ENCODE data around the gene GPR34. TPM values are rescaled to one million over a fixed set of nuclear protein-coding genes. Genes with fewer than 3 reads are reported as not detected.
A peak's percentile ranks its signal among the peaks of the same experiment; 100 is the strongest.
"Not testable (repeated sequence)": the region's sequence is repeated elsewhere in the genome, so short reads cannot be mapped to it uniquely, and the experiment has no call there.

Gene GPR34, protein sequence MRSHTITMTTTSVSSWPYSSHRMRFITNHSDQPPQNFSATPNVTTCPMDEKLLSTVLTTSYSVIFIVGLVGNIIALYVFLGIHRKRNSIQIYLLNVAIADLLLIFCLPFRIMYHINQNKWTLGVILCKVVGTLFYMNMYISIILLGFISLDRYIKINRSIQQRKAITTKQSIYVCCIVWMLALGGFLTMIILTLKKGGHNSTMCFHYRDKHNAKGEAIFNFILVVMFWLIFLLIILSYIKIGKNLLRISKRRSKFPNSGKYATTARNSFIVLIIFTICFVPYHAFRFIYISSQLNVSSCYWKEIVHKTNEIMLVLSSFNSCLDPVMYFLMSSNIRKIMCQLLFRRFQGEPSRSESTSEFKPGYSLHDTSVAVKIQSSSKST
- 1 to 10 TPM; 4.5 to 9.0 TPM for total RNA-seq
- 1 to 10 TPM; 1.7 to 4.1 TPM for polyA plus RNA-seq

DNA sequence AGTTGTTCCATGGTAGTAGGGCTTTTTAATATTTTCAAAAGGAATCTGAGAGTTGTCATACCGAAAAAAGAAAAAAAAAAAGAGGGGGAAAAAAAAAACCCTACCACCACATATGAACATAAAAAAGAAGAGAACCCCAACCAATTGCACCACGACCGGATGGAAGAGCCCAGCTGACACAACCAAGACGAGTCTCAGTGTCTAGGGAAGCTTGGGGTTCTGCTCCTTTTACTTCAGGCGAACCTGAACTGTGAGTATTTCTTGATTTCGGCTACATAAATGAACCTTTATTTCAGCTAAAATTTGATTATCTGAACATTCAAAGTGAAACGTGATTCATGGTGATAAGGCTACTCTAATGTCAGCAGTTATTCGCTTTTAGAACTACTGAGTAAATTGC lies at the start of gene GPR34:
TSS of gene GPR34 (plus strand) at position 139 of the 400 bp plus-strand sequence. CDS start 6,661 bp downstream, outside the sequence.
- Histone ChIP-seq H3K4me3 (ENCODE audit: low read depth in 1 of 3, low read length in 3 of 3) (no peak within 1 kb of the TSS), H3K27me3 (ENCODE audit: control insufficient read depth in 4 of 4, insufficient read depth in 4 of 4, low read length in 3 of 4) (peaks cover 0 to 4% (median 0%) of the 10 kb centered on the region in 4 donors), H3K9ac (ENCODE audit: low read depth in 1 of 2, low read length in 2 of 2) (no peak within 1 kb of the TSS), H3K4me1 (ENCODE audit: control insufficient read depth in 4 of 4, insufficient read depth in 4 of 4, low read length in 3 of 4) (peaks cover 0 to 1% (median 0%) of the 10 kb centered on the region in 4 donors), H3K36me3 (ENCODE audit: control insufficient read depth in 4 of 4, insufficient read depth in 3 of 4, low read depth in 1 of 4, low read length in 3 of 4) (no peaks in the 10 kb centered on the region), H3K27ac (ENCODE audit: low read depth in 1 of 2, low read length in 2 of 2) (peak within 1 kb of the TSS; percentile 13 to 38), H3K9me3 (ENCODE audit: control insufficient read depth in 4 of 4, low read length in 3 of 4) (no peaks in the 10 kb centered on the region)
- no peak for TF ChIP-seq GABPA (IDR thresholded peaks at IDR 0.05 in 1 of 2, conservative IDR thresholded peaks at IDR 0.05 in 1 of 2)
- TF ChIP-seq RAD21 (IDR thresholded peaks at IDR 0.05) = no peak
- no peak for TF ChIP-seq TAF1 (conservative IDR thresholded peaks at IDR 0.05)
- TF ChIP-seq YY1 (IDR thresholded peaks at IDR 0.05) = no peak
- TF ChIP-seq, protein P1, sequence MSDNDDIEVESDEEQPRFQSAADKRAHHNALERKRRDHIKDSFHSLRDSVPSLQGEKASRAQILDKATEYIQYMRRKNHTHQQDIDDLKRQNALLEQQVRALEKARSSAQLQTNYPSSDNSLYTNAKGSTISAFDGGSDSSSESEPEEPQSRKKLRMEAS (IDR thresholded peaks at IDR 0.05) = no peak
- TF ChIP-seq HNF4A (conservative IDR thresholded peaks at IDR 0.05) = no peak
- no peak for TF ChIP-seq JUND (IDR thresholded peaks at IDR 0.05)
- TF ChIP-seq, protein P2, sequence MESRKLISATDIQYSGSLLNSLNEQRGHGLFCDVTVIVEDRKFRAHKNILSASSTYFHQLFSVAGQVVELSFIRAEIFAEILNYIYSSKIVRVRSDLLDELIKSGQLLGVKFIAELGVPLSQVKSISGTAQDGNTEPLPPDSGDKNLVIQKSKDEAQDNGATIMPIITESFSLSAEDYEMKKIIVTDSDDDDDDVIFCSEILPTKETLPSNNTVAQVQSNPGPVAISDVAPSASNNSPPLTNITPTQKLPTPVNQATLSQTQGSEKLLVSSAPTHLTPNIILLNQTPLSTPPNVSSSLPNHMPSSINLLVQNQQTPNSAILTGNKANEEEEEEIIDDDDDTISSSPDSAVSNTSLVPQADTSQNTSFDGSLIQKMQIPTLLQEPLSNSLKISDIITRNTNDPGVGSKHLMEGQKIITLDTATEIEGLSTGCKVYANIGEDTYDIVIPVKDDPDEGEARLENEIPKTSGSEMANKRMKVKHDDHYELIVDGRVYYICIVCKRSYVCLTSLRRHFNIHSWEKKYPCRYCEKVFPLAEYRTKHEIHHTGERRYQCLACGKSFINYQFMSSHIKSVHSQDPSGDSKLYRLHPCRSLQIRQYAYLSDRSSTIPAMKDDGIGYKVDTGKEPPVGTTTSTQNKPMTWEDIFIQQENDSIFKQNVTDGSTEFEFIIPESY (IDR thresholded peaks at IDR 0.05) = no peak
- TF ChIP-seq, protein P3, sequence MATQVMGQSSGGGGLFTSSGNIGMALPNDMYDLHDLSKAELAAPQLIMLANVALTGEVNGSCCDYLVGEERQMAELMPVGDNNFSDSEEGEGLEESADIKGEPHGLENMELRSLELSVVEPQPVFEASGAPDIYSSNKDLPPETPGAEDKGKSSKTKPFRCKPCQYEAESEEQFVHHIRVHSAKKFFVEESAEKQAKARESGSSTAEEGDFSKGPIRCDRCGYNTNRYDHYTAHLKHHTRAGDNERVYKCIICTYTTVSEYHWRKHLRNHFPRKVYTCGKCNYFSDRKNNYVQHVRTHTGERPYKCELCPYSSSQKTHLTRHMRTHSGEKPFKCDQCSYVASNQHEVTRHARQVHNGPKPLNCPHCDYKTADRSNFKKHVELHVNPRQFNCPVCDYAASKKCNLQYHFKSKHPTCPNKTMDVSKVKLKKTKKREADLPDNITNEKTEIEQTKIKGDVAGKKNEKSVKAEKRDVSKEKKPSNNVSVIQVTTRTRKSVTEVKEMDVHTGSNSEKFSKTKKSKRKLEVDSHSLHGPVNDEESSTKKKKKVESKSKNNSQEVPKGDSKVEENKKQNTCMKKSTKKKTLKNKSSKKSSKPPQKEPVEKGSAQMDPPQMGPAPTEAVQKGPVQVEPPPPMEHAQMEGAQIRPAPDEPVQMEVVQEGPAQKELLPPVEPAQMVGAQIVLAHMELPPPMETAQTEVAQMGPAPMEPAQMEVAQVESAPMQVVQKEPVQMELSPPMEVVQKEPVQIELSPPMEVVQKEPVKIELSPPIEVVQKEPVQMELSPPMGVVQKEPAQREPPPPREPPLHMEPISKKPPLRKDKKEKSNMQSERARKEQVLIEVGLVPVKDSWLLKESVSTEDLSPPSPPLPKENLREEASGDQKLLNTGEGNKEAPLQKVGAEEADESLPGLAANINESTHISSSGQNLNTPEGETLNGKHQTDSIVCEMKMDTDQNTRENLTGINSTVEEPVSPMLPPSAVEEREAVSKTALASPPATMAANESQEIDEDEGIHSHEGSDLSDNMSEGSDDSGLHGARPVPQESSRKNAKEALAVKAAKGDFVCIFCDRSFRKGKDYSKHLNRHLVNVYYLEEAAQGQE (IDR thresholded peaks at IDR 0.05) = no peak
- TF ChIP-seq, protein P4, sequence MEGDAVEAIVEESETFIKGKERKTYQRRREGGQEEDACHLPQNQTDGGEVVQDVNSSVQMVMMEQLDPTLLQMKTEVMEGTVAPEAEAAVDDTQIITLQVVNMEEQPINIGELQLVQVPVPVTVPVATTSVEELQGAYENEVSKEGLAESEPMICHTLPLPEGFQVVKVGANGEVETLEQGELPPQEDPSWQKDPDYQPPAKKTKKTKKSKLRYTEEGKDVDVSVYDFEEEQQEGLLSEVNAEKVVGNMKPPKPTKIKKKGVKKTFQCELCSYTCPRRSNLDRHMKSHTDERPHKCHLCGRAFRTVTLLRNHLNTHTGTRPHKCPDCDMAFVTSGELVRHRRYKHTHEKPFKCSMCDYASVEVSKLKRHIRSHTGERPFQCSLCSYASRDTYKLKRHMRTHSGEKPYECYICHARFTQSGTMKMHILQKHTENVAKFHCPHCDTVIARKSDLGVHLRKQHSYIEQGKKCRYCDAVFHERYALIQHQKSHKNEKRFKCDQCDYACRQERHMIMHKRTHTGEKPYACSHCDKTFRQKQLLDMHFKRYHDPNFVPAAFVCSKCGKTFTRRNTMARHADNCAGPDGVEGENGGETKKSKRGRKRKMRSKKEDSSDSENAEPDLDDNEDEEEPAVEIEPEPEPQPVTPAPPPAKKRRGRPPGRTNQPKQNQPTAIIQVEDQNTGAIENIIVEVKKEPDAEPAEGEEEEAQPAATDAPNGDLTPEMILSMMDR (IDR thresholded peaks at IDR 0.05; ENCODE audit: low read depth, low read length, missing input control) = no peak
- TF ChIP-seq SP1 (IDR thresholded peaks at IDR 0.05) = no peak
- TF ChIP-seq, protein P5, sequence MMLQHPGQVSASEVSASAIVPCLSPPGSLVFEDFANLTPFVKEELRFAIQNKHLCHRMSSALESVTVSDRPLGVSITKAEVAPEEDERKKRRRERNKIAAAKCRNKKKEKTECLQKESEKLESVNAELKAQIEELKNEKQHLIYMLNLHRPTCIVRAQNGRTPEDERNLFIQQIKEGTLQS (IDR thresholded peaks at IDR 0.05) = no peak
- no peak for TF ChIP-seq RXRA (IDR thresholded peaks at IDR 0.05)
- TF ChIP-seq HNF4G (IDR thresholded peaks at IDR 0.05) = no peak
- TF ChIP-seq FOXA1 (IDR thresholded peaks at IDR 0.05) = no peak
- TF ChIP-seq NR2F2 (IDR thresholded peaks at IDR 0.05) = no peak
- no peak for DNase-seq (ENCODE audit: low spot score)
- 74% methylated on average over 8 of the region's 8 CpGs for WGBS

DNA sequence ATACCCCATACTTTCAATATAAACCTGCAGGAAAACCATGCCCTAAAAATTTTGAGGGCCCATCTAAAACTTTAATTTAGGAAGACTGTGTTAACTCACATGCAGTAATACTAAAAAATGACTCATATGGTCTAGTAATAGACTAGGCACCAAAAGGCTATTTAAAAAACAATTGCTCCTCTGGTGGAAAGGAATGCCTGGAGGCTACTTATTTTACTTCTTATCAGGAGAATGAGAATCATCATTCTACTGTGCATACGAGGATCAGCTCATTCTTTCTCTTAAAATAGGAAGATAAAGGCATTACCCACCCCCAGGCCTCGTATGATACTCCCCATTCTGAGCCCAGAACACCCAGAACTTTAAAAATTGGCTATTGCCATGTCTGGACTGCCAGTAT lies 42.6 kb upstream of the GPR34 start:
- H3K9ac ChIP-seq (ENCODE audit: low read depth in 1 of 2, low read length in 2 of 2); H3K36me3 ChIP-seq (ENCODE audit: control insufficient read depth in 4 of 4, insufficient read depth in 3 of 4, low read depth in 1 of 4, low read length in 3 of 4); H3K9me3 ChIP-seq (ENCODE audit: control insufficient read depth in 4 of 4, low read length in 3 of 4); H3K4me1 ChIP-seq (ENCODE audit: control insufficient read depth in 4 of 4, insufficient read depth in 4 of 4, low read length in 3 of 4); H3K4me3 ChIP-seq (ENCODE audit: low read depth in 1 of 3, low read length in 3 of 3); DNase-seq (ENCODE audit: low spot score); H3K27ac ChIP-seq (ENCODE audit: low read depth in 1 of 2, low read length in 2 of 2); H3K27me3 ChIP-seq (ENCODE audit: control insufficient read depth in 4 of 4, insufficient read depth in 4 of 4, low read length in 3 of 4): not testable (repeated sequence)
- WGBS = 92% methylated on average over 2 of the region's 2 CpGs

Measured in liver (tissue), 9 donors.